Activated CD8-positive, alpha-beta memory T cell treated with anti-CD3 and anti-CD28 coated beads for 36 hours (primary cell): ENCODE data around the gene THPO. TPM values are rescaled to one million over a fixed set of nuclear protein-coding genes. Genes with fewer than 3 reads are reported as not detected.

Experiments
- CTCF ChIA-PET: fragments of 350-600 bp; sonication (Branson Sonifier 250); formaldehyde crosslinking; loops from one replicate; lab custom pipeline; 2021; ENCODE audit warnings: antibody characterized with exemption; lab: Charles Lee
- POLR2A ChIA-PET: fragments of 350-600 bp; sonication (Branson Sonifier 250); formaldehyde crosslinking; loops from one replicate; lab custom pipeline; 2021; ENCODE audit warnings: antibody characterized with exemption; lab: Charles Lee
- total RNA-seq, 2 experiments: library from RNA; stranded (reverse); gene quantifications; one replicate each; pipeline ENCODE4 v1.2.3, GENCODE V29; 2021

The THPO gene
- total RNA-seq, result not detected

DNA sequence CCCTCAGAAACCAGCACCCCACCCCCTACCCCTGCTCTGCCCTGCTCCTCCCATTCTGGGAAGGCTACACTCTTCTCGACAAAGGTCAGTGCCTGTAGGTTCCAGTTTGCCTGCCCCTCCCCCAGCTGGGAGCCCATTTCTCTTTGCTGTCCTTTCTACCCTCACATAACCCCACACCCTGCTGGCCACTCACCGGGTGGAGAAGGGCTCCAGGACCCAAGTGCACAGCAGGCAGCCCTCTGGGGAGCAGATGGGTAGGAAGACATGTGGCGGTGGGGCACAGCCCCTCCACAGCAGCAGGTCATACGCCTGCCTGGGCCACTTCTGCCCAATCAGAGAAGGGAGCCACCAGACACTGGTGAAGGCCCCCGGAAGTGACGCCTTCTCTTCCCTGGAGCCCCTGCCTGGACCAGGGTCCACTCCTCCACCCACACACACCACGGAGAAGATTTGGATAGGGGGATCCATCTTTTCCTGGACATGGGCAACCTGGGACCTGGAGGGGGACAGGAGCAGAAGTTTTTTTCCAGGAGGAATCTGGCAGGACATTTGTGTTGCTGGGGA lies at the start of gene THPO:
TSS of gene THPO (minus strand) at position 326 of the 564 bp plus-strand sequence. CDS start 1,948 bp downstream, outside the sequence.
- ChIA-PET CTCF (no interaction called here), POLR2A (no interaction called here)

DNA sequence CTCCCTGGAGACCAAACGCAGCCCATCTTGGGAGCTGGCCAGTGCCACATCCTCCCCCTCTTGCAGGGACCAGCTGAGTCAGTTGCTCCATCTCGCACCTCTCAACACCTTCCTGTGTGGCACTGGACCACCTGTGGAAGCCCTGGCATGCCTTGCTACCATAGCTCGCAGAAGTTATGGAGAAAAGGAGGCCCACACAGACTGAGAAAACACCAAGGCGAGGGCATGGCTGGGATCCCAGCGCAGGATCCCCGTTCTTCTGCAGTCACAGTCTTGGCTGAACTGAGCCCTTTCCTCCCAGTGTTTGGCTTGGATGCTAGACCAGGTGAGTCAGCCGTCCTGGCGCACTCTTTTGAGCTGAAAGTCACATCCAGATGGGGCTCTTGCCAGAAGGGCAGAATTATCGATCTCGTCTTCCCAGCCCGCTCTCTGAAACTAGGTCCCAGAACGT lies 48.7 kb upstream of the THPO start:
- ChIA-PET CTCF (no interaction called here), POLR2A (no interaction called here)

DNA sequence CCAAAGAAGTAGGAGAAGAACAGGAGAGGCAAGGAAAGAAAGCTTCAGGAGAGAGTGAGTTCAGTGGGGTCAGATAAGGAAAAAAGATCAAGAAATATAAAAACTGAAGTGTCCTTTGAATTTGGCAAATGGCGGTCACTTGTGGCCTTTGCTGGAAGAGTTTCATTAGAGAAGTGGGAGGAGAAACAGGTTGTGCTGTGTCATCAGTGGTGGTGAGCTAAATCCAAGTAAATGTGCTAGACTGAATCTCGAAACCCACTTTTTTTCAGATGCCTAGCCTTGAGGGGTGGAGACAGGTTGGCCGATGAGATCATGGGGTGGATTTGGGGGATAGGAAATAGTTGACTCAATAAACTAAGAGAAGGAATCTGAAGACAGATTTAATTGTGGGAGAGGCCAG lies 45.6 kb upstream of the THPO start:
- ChIA-PET CTCF (no interaction called here), POLR2A (no interaction called here)

DNA sequence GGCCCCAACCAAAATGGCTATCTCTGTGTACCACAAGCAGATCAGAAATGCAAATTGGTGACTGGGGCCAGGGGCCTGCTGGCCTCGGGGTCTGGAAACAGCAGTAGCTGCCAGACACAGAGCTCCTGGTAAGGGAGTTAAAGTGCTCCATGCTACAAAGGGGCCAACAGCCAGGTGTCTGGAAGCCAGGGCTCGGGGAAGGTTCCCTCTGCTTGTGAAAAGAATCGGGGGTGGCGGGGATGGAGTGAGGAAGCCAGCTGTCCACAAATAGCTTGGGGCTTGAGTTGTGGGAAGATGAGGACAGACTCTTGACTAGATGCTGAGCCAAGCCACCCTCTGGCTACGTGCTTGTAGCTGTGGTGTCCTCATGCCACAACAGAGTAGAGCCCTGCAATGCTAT lies 41.2 kb upstream of the THPO start:
- ChIA-PET POLR2A (no interaction called here), CTCF (interaction anchor here (1.6 kb wide), 1 partner anchor 48 kb away, joined by 3 read pairs; no protein-coding TSS in a partner anchor)

DNA sequence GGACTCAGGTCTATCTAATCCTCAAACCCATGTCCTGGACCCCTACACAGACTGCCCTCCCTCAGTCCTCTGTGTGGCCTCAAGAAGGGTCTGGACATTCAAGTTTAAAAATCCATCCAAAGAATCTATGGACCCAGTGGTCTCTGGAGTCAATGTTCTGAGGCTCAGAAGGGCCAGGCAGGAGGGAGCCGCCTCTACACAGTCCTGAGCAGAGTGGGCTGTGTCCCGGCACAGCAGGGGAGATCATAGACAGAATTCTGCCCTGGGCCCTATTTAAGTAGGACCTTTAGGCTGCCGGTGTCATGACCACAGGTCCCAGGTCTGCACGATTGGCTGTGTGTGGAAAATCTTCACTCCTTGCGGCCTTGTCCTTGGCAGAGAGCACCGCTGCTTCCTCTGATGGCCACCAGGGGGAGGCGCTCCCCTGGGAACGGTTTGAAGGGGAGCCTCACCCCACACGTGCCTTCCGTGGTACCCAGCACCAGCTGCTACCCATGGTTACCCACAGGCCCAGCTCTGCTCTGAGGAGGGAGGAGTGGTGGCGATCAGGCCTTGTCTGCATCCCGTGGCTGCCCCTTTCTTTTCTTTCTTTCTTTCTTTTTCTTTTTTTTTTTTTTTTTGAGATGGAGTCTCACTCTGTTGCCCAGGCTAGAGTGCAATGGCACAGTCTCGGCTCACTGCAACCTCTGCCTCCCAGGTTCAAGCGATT lies 39.8 kb upstream of the THPO start:
- ChIA-PET POLR2A (no interaction called here), CTCF (interaction anchor here (0.6 to 1.2 kb wide), 8 partner anchors 14 to 1068 kb away, joined by 3 to 6 read pairs (median 4); no protein-coding TSS in a partner anchor)

DNA sequence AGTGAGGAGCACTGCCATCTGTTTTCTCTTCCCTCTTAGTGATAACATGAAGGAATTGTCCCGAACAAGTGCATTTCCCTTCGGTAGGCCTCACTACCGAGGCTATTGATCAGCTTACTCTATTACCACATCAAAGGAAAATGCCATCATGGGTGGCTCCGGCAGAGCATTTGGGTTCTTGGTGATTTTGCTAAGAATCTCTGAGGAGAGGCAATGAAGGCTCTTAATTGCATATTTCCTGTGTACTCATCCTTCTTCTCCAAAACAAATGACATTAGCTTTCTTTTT lies 37.1 kb upstream of the THPO start:
- POLR2A ChIA-PET, result no interaction called here
- CTCF ChIA-PET, result no interaction called here

DNA sequence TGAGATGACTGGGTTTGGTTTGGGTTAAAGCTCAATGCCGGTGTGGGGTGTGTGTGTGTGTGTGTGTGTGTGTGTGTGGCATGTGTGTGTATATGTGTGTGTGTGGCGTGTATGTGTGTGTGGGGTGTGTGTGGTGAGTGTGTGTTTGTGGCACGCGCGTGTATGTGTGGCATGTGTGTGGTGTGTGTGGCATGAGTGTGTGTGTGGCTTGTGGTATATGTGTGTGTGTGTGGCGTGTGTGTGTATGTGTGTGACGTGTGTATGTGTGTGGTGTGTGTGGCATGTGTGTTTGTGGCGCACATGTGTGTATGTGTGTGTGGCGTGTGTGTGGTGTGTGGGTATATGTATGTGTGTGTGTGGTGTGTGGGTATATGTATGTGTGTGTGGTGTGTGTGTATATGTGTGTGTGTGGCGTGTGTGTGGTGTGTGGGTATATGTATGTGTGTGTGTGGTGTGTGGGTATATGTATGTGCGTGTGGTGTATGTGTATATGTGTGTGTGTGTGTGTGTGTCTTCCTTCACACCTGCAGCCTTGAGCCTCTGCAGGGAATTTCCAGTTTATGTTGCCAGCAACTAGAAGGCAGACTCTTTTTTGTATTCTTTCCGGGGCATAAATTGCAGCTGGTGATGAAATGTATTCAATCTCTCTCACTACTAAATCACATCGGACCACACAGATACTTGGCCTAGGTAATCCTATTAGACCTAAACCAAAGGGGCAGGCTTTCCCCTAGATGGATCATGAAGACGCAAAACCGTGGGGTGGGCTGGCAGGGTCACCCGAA lies 36.6 kb upstream of the THPO start:
- CTCF ChIA-PET, result interaction anchor here (0.5 to 1.9 kb wide), 2 partner anchors 127 to 132 kb away, joined by 3 to 4 read pairs; no protein-coding TSS in a partner anchor
- POLR2A ChIA-PET, result no interaction called here

DNA sequence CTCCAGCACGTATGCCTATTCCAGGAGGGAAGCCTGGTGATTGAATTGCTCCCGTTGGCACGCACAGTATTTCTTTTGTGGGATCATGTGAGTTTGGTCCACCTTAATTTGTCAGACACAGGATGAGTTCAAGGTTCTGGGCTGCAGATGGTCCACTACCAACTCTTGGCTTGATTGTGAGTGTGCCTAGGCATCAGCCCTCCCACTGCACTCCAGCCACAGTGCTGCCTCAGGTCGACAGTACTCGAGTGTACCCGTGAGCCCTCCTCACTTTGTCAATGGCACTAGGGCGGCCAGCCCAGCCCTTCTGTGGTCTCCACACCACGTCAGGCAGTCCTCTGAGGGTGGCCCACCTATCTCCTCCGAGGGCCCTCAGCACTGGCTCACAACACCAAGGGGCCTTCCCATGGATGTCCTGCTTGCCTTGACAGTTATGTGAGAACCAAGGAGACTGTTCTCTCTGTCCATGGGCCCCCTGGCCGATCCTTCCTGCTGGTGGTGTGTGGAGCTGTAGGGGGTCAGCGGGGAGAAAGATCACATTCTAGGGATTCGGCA lies 32.0 kb upstream of the THPO start:
- POLR2A ChIA-PET, result no interaction called here
- CTCF ChIA-PET, result no interaction called here

DNA sequence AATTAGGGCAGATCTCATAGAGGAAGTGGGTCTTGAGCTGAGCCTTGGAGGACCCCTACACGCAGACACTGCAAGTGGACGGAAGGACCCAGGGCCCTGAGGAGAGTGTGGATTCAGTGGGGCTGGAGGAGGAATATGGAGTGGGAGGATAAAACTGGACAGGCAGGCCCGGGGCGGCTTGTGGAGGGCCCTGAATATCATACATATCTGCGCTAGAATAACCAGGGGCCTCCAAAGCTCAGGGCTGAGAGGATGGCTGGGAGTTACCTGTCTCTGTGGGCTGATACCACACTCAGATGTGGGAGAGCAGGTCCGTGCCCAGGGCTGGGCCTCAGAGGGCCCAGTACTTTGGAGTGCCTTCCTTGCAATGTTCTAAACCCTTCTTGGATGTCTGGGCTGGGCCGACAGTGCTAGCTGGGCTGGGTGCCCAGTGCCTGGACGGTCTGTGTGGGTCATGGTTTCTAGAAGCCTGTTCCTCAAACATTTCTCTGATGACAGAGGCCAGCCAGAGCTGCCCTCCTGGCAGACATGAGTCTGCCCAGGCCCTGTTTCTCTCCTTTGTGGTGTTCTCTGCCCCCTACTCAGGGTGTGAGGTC lies 31.4 kb upstream of the THPO start:
- ChIA-PET CTCF (no interaction called here), POLR2A (no interaction called here)

DNA sequence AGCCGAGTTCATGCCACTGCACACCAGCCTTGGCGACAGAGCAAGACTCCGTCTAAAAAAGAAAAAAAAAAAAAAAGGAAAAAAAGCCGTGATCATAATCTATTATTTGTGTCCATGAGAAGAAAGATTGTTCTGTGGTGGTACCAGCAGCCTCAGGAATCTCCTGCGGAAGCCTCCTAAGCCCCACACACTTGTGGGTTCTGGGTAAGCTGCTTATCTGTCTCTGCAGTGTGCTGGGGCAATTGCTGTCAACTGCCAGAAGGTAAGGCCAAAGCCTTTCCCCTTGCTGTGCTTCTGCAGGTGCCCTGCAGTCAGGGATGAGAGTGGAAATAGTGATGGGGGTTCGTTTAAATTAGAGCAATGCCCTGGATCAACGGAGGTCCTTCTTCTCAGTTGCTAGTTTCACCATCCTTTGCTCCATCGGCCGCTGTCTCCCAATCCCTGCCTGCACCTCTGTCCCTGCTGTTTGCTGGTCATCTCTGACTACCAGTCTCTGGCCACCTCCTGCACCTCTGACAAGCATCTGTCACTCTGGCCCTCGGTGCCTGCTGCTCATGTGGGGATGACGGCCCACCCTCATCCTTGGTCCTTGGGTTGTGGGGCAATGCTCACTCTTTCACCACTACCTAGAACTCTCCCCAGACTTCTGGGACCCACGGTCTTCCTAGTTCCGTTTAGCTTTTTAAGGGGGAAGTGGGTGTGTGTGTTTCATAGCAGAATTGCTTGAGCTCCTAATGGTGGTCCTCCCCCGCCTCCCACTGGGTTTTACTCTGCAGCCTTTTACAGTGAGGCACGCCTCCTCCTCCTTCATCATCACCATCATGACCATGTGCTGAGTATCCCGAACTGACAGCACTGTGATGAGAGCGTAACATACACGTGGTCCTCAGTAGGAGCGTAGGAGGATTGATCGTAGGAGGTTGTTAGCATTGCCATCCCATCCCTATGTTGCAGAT lies 27.3 kb upstream of the THPO start:
- POLR2A ChIA-PET, result no interaction called here
- CTCF ChIA-PET, result no interaction called here

DNA sequence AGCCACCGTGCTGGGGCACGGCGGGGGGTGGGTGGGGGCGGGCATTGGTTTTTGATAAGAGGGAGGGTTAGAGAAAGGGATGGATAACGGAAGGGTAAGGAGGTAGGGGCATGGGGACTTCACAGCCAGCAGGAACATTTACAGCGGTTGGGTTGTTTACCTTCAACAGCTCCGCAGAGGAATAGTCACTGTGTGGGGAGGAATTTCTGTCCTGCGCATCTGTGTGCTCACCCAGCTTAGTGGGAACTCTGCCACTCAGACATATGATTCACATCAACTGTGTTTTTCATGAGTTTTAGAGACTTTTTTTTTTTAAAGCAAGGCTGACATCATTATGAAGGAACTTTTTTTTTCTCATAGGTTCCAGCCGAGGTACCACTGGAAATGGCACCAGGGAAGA lies 21.4 kb upstream of the THPO start:
- CTCF ChIA-PET, result no interaction called here
- POLR2A ChIA-PET, result no interaction called here

DNA sequence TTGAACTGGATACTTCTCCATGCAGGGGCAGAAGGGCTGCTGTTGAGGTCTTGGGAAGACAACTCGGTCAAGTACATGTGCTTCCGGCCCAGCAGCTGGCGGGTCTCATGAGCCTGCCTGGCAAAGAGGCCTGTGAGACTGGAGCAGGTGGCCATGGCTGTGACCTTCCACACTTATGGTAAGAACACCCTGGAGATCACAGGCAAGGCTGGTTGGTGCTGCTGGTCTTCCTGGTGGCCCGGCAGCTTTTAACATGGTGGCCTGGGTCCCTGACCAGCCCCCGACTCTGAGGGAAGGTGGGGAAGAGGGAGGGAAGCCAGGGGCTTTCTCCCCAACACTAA lies 17.3 kb upstream of the THPO start:
- ChIA-PET POLR2A (no interaction called here), CTCF (no interaction called here)

DNA sequence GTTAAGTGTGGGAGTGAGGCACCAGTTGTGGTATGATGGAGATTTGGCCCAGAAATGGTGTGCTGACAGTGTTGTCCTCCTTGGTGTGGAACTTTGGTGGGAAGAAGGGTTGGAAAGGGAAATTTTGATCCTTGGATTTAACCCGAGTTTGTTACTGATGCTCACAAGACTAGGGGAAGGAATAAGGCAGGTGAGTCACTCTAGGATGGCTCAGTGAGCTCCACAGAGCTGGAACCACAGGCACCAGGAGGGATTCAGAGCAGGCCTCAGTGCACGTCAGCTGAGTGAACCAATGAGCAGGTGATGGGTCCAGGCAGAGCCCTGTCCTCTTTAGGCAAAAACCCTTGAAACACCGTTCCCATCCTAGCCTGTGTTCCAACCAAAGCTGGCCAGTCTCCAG lies 13.3 kb upstream of the THPO start:
- ChIA-PET POLR2A (no interaction called here), CTCF (interaction anchor here (1.4 kb wide), 1 partner anchor 165 kb away, joined by 3 read pairs; no protein-coding TSS in a partner anchor)

DNA sequence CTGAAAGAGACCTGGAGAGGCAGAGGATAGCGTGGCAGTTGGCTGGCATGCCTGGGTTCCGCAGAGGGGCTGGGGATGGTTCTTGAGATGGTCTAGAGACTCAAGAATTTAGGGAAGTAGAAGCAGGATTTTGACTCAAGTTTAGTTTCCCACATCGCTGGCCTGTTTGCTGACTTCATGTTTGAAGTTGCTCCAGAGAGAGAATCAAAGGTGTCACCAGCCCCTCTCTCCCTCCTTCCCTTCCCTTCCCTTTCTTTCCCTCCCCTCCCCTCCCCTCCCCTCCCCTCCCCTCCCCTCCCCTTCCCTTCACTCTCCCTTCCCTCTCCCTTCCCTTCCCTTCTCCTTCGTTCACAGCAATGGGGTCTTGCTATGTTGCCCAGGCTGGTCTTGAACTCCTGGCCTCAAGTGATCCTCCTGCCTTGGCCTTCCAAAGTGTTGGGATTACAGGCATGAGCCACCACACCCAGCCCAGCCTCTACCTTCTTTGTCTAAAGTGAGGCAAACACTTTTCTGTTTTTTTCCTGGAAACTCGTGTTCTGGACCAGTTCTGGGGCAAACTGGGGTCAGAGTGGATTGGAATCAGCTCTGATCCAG lies 12.0 kb upstream of the THPO start:
- CTCF ChIA-PET, result interaction anchor here (0.6 kb wide), 1 partner anchor 27 kb away, joined by 3 read pairs; no protein-coding TSS in a partner anchor
- POLR2A ChIA-PET, result no interaction called here

DNA sequence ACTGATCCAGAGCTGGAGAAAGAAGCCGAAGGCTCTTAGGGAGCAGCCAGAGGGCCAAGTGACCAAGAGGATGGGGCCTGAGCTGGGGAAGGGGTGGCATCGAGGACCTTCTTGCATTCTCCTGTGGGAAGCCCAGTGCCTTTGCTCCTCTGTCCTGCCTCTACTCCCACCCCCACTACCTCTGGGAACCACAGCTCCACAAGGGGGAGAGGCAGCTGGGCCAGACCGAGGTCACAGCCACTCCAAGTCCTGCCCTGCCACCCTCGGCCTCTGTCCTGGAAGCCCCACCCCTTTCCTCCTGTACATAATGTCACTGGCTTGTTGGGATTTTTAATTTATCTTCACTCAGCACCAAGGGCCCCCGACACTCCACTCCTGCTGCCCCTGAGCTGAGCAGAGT lies 11.4 kb upstream of the THPO start:
- ChIA-PET CTCF (no interaction called here), POLR2A (no interaction called here)

DNA sequence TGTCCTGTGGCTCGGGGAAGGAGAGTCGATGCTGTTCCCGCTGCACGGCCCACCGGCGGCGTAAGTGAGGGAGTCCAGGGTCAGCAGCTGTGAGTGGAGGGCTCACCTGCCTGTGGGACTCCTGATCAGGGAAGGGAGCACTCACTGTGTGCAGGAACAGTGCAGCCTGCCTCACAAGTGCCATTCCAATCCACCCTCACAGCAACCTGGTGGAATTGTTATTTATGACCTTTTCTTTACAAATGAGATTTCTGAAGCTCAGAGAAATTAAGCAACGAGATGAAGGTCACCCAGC lies 10.9 kb upstream of the THPO start:
- POLR2A ChIA-PET, result no interaction called here
- CTCF ChIA-PET, result no interaction called here

DNA sequence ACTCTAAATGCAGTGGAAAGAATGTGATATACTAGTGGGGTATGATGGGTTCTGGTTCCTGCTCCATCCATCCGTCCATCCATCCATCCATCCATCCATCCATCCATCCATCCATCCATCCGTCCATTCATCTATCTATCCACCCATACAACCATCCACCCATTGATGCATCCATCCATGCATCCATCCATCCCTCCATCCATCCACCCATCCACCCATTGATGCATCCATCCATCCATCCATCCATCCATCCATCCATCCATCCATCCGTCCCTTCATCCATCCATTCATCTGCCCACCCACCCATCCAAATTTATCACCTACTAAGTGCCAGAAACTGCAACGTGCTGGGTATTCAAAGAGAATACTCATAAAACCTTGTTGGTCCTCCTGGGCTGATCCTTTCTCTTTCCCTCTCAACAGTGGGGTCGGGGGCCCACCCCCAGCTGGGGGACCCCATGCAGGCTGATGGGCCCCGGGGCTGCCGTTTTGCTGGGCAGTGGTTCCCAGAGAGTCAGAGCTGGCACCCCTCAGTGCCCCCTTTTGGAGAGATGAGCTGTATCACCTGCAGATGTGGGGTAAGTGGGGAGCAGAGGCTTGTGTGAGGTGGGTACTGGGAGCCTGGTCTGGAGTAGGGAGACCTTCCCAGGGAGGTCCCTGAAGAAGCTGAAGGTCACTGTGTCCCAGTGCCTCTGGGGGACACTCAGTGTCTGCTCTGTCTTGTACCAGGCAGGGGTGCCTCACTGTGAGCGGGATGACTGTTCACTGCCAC lies 10.3 kb upstream of the THPO start:
- CTCF ChIA-PET, result interaction anchor here (0.6 kb wide), 1 partner anchor 56 kb away, joined by 3 read pairs; no protein-coding TSS in a partner anchor
- POLR2A ChIA-PET, result no interaction called here

DNA sequence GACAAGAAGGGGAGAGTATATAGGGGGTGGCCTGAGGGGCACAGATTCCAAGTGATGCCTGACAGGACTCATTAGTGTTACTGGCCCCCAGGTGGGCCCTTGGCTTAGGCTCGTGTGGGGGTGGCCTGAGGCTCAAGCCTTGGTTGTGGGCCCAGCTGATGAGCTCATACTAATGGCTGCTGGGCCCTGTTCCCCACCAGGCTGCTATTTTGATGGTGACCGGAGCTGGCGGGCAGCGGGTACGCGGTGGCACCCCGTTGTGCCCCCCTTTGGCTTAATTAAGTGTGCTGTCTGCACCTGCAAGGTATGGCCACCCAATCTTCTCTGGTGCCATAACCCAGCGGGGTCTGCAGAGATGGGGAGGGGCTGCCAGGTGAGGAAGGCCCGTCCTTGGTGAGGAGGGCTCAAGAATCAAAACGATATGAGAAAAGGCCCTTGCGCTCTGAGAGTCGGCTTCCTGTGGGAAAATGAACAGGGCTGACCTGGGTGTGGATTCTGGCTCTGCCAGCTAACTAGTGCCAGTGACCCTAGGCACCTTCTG lies 9.2 kb upstream of the THPO start:
- ChIA-PET POLR2A (no interaction called here), CTCF (interaction anchor here (0.6 kb wide), 1 partner anchor 57 kb away, joined by 3 read pairs; no protein-coding TSS in a partner anchor)
